Trophoblast cell (in vitro differentiated cells and primary cell): ENCODE measurements around the gene INPP5D.

Source experiments
- DNase-seq, 2 donors: peaks; one replicate each; pipeline ENCODE4 v3.0.0-alpha.2; 2016
- H2AFZ ChIP-seq: 2 replicates; pipeline ENCODE4 v1.6.1; 2013; ENCODE audit warnings: low read length, moderate library complexity, mild to moderate bottlenecking; ENCODE audit not compliant: insufficient read depth, poor library complexity
- H2AK5ac ChIP-seq: 2 replicates; pipeline ENCODE4 v1.6.1; 2013; ENCODE audit warnings: mild to moderate bottlenecking, low read length
- H2BK120ac ChIP-seq: 2 replicates; pipeline ENCODE4 v1.6.1; 2013; ENCODE audit warnings: low read length, mild to moderate bottlenecking, moderate library complexity; ENCODE audit not compliant: insufficient read depth, poor library complexity
- H2BK12ac ChIP-seq: 2 replicates; pipeline ENCODE4 v1.6.1; 2013; ENCODE audit warnings: mild to moderate bottlenecking, low read length, moderate library complexity
- H2BK5ac ChIP-seq: 2 replicates; pipeline ENCODE4 v1.6.1; 2013; ENCODE audit warnings: low read length, low read depth, moderate library complexity, mild to moderate bottlenecking; ENCODE audit not compliant: poor library complexity
- H3K14ac ChIP-seq: 2 replicates; pipeline ENCODE4 v1.6.1; 2013; ENCODE audit warnings: mild to moderate bottlenecking, low read length
- H3K18ac ChIP-seq: 2 replicates; pipeline ENCODE4 v1.6.1; 2013; ENCODE audit warnings: mild to moderate bottlenecking, low read length
- H3K23ac ChIP-seq: 2 replicates; pipeline ENCODE4 v1.6.1; 2013; ENCODE audit warnings: low read length
- H3K27ac ChIP-seq: 2 replicates; pipeline ENCODE4 v1.5.1; 2013; ENCODE audit warnings: low read depth, mild to moderate bottlenecking, inconsistent platforms, low read length, moderate library complexity
- H3K27me3 ChIP-seq: 2 replicates; pipeline ENCODE4 v1.6.1; 2013; ENCODE audit warnings: inconsistent platforms, mild to moderate bottlenecking, low read length, moderate library complexity; ENCODE audit not compliant: insufficient read depth
- H3K36me3 ChIP-seq, 2 experiments: 1 replicate in 1 of 2; 2 replicates in 1 of 2; pipeline ENCODE4 v1.6.1; 2013; ENCODE audit warnings: low read length in 2 of 2, mild to moderate bottlenecking in 2 of 2, moderate library complexity in 1 of 2; ENCODE audit not compliant: insufficient read depth in 2 of 2, control insufficient read depth in 1 of 2
- H3K4ac ChIP-seq: 2 replicates; pipeline ENCODE4 v1.6.1; 2013; ENCODE audit warnings: low read depth, mild to moderate bottlenecking, low read length, moderate library complexity
- H3K4me1 ChIP-seq, 2 experiments: 1 replicate in 1 of 2; 2 replicates in 1 of 2; pipeline ENCODE4 v1.6.1; 2013; ENCODE audit warnings: low read length in 2 of 2, mild to moderate bottlenecking in 2 of 2, moderate library complexity in 1 of 2; ENCODE audit not compliant: insufficient read depth in 2 of 2, control insufficient read depth in 1 of 2
- H3K4me2 ChIP-seq: 2 replicates; pipeline ENCODE4 v1.6.1; 2013; ENCODE audit warnings: inconsistent platforms, mild to moderate bottlenecking, low read length, moderate library complexity
- H3K4me3 ChIP-seq: 2 replicates; pipeline ENCODE4 v1.5.1; 2013; ENCODE audit warnings: mild to moderate bottlenecking, low read depth, low read length, inconsistent platforms
- H3K79me1 ChIP-seq: one replicate; pipeline ENCODE4 v1.6.1; 2013; ENCODE audit warnings: low read length
- H3K79me2 ChIP-seq: 2 replicates; pipeline ENCODE4 v1.6.1; 2013; ENCODE audit warnings: low read length, mild to moderate bottlenecking; ENCODE audit not compliant: control insufficient read depth, insufficient read depth, poor library complexity
- H3K9ac ChIP-seq: 2 replicates; pipeline ENCODE4 v1.6.1; 2013; ENCODE audit warnings: mild to moderate bottlenecking, low read length
- H3K9me3 ChIP-seq: 2 replicates; pipeline ENCODE4 v1.6.1; 2013; ENCODE audit warnings: low read depth, mild to moderate bottlenecking, control low read depth, inconsistent platforms, low read length; ENCODE audit not compliant: insufficient read depth
- H4K12ac ChIP-seq: 2 replicates; pipeline ENCODE4 v1.6.1; 2013; ENCODE audit warnings: low read depth, mild to moderate bottlenecking, low read length, moderate library complexity
- H4K8ac ChIP-seq: 2 replicates; pipeline ENCODE4 v1.6.1; 2013; ENCODE audit warnings: low read depth, mild to moderate bottlenecking, low read length, moderate library complexity
- H4K91ac ChIP-seq: one replicate; pipeline ENCODE4 v1.6.1; 2013; ENCODE audit warnings: low read depth, mild to moderate bottlenecking, low read length, moderate library complexity
- WGBS: extraction: QIAGEN DNeasy Blood & Tissue Kit; methylation state at CpG from one replicate; pipeline ENCODE4 v1.1.7; 2013; ENCODE audit warnings: missing lambda C conversion rate; ENCODE audit not compliant: insufficient read length, insufficient coverage; ENCODE audit errors: extremely low coverage; 5-methylcytosine and 5-hydroxymethylcytosine counted together

Gene INPP5D

GRCh38 chr2:233033672-233034071, 26.5 kb upstream of the INPP5D start:
- H3K4ac ChIP-seq, result no peak overlapping the region
- H3K79me1 ChIP-seq, result no peaks in the 10 kb centered on the region
- H3K18ac ChIP-seq, result no peak overlapping the region
- H4K91ac ChIP-seq, result no peak overlapping the region
- H3K9me3 ChIP-seq, result peaks cover 10% of the 10 kb centered on the region
- H2BK120ac ChIP-seq, result no peak overlapping the region
- H3K14ac ChIP-seq, result no peak overlapping the region
- H3K4me3 ChIP-seq, result no peak overlapping the region
- WGBS, result no CpG with 5 or more reads among the region's 9 CpGs
- H2AFZ ChIP-seq, result no peak overlapping the region
- no peak for DNase-seq
- H3K27ac ChIP-seq, result no peak overlapping the region
- H2BK5ac ChIP-seq, result no peak overlapping the region
- no peak overlapping the region for H3K4me2 ChIP-seq
- no peaks in the 10 kb centered on the region for H3K79me2 ChIP-seq
- no peak overlapping the region for H3K9ac ChIP-seq
- H2AK5ac ChIP-seq, result no peak overlapping the region
- no peak overlapping the region for H2BK12ac ChIP-seq
- no peak overlapping the region for H4K8ac ChIP-seq
- H3K4me1 ChIP-seq, result no peaks in the 10 kb centered on the region
- no peaks in the 10 kb centered on the region for H3K36me3 ChIP-seq
- no peak overlapping the region for H4K12ac ChIP-seq
- no peak overlapping the region for H3K23ac ChIP-seq
- H3K27me3 ChIP-seq, result no peaks in the 10 kb centered on the region

- H3K4me2 ChIP-seq, result no peak overlapping the region
- H2BK12ac ChIP-seq, result no peak overlapping the region
- no peak overlapping the region for H2BK5ac ChIP-seq
- H2AFZ ChIP-seq, result no peak overlapping the region
- H3K4me3 ChIP-seq, result no peak overlapping the region
- H4K12ac ChIP-seq, result no peak overlapping the region
- no peak overlapping the region for H3K18ac ChIP-seq
- H3K79me2 ChIP-seq, result no peaks in the 10 kb centered on the region
- no peaks in the 10 kb centered on the region for H3K36me3 ChIP-seq
- no CpG with 5 or more reads among the region's 37 CpGs for WGBS
- no peak overlapping the region for H3K14ac ChIP-seq
- H2AK5ac ChIP-seq, result no peak overlapping the region
- H3K23ac ChIP-seq, result no peak overlapping the region
- H3K9ac ChIP-seq, result no peak overlapping the region
- H4K8ac ChIP-seq, result no peak overlapping the region
- no peaks in the 10 kb centered on the region for H3K79me1 ChIP-seq
- H3K4me1 ChIP-seq, result no peaks in the 10 kb centered on the region
- H3K4ac ChIP-seq, result no peak overlapping the region
- no peaks in the 10 kb centered on the region for H3K27me3 ChIP-seq
- H3K9me3 ChIP-seq, result peaks cover 10% of the 10 kb centered on the region
- DNase-seq, result no peak
- H2BK120ac ChIP-seq, result no peak overlapping the region
- H3K27ac ChIP-seq, result no peak overlapping the region
- no peak overlapping the region for H4K91ac ChIP-seq
Observed at GRCh38 chr2:233034091-233034882, 25.9 kb upstream of the INPP5D start.

GRCh38 chr2:233035426-233036161, 24.5 kb upstream of the INPP5D start:
- peak overlapping the region; percentile 48 for H3K4me3 ChIP-seq
- peaks cover 12% of the 10 kb centered on the region for H3K9me3 ChIP-seq
- no peak overlapping the region for H4K8ac ChIP-seq
- DNase-seq, result no peak
- no peak overlapping the region for H2AFZ ChIP-seq
- H3K79me1 ChIP-seq, result no peaks in the 10 kb centered on the region
- no peak overlapping the region for H4K91ac ChIP-seq
- no peak overlapping the region for H3K14ac ChIP-seq
- no peaks in the 10 kb centered on the region for H3K27me3 ChIP-seq
- H3K9ac ChIP-seq, result no peak overlapping the region
- no peaks in the 10 kb centered on the region for H3K79me2 ChIP-seq
- H3K4me2 ChIP-seq, result no peak overlapping the region
- no peak overlapping the region for H4K12ac ChIP-seq
- no peak overlapping the region for H2BK12ac ChIP-seq
- no peaks in the 10 kb centered on the region for H3K36me3 ChIP-seq
- WGBS, result no CpG with 5 or more reads among the region's 23 CpGs
- H2AK5ac ChIP-seq, result no peak overlapping the region
- H2BK120ac ChIP-seq, result no peak overlapping the region
- H2BK5ac ChIP-seq, result no peak overlapping the region
- peak overlapping the region; percentile 34 for H3K23ac ChIP-seq
- H3K27ac ChIP-seq, result no peak overlapping the region
- no peak overlapping the region for H3K4ac ChIP-seq
- no peaks in the 10 kb centered on the region for H3K4me1 ChIP-seq
- no peak overlapping the region for H3K18ac ChIP-seq

- Histone ChIP-seq H4K91ac (no peak overlapping the region), H3K79me1 (no peaks in the 10 kb centered on the region), H3K36me3 (no peaks in the 10 kb centered on the region), H3K18ac (no peak overlapping the region), H3K9ac (no peak overlapping the region), H3K4me2 (no peak overlapping the region), H2AFZ (no peak overlapping the region), H2AK5ac (no peak overlapping the region), H3K4me1 (no peaks in the 10 kb centered on the region), H3K4ac (no peak overlapping the region), H3K79me2 (no peaks in the 10 kb centered on the region), H2BK5ac (no peak overlapping the region), H3K23ac (peak overlapping the region; percentile 18), H3K14ac (no peak overlapping the region), H3K4me3 (peak overlapping the region; percentile 48), H4K12ac (no peak overlapping the region), H3K9me3 (peaks cover 12% of the 10 kb centered on the region), H4K8ac (no peak overlapping the region), H3K27ac (no peak overlapping the region), H2BK120ac (no peak overlapping the region), H3K27me3 (no peaks in the 10 kb centered on the region), H2BK12ac (no peak overlapping the region)
- no peak for DNase-seq
- WGBS, result no CpG with 5 or more reads among the region's 12 CpGs
Observed at GRCh38 chr2:233036162-233036838, 23.8 kb upstream of the INPP5D start.
